ENCODE data around the gene CD7. TPM values are rescaled to one million over a fixed set of nuclear protein-coding genes. Genes with fewer than 3 reads are reported as not detected.

The CD7 gene
- total and polyA plus RNA-seq, 2 donors (not counting 1 experiment from before 2014, with no cell fraction given) = 0.67 to 1.3 TPM

DNA sequence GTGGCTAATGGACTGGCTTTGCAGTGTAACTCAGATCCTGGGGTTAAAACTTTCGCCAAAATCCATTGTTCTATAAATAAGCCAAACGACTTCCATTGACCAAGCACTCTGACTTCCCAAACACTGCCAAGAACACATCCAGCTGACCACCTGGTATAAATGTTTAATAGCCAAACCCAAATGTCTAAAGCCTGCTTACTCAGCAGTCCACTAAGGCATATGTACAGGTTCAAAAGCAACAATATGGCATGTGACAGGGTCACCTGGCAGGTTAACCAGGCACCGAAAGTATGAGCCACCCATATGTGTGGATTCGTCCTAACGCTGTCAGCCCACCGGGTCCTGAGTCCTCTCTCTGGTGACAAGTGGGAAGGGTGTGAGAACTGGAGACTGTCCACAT lies 46.0 kb downstream of the CD7 start:
- peaks cover 0 to 5% (median 0%) of the 10 kb centered on the region in 4 experiments for H3K27me3 ChIP-seq (replicated peaks in 1 of 4; ENCODE audit: control extremely low read depth in 1 of 4, control insufficient read depth in 3 of 4, insufficient read depth in 4 of 4, low read length in 3 of 4)
- Mint-ChIP-seq H3K4me1 (peaks cover 58% of the 10 kb centered on the region), H3K9me3 (ENCODE audit: insufficient read depth) (no peaks in the 10 kb centered on the region), H3K27me3 (no peaks in the 10 kb centered on the region), H3K4me3 (peak overlapping the region; percentile 86), H3K27ac (peak overlapping the region; percentile 41)
- peaks cover 70% of the 10 kb centered on the region for H4K20me1 ChIP-seq (ENCODE audit: control insufficient read depth, insufficient read depth, low read length, poor library complexity, severe bottlenecking)
- ATAC-seq (ENCODE audit: low read depth) = no peak
- H3K9ac ChIP-seq (ENCODE audit: low read length) = no peak overlapping the region
- ChIA-PET CTCF (interaction anchor here (3.1 kb wide), 1 partner anchor 28 kb away, joined by 14 read pairs; no protein-coding TSS in a partner anchor), POLR2A (no interaction called here)
- H3K27ac ChIP-seq (ENCODE audit: low read length in 2 of 2) = peak overlapping the region in 1 of 2 donors; percentile 67
- intact Hi-C loops (cut with micrococcal nuclease) = no loop called here
- H3K36me3 ChIP-seq (replicated peaks in 1 of 2; ENCODE audit: control extremely low read depth in 1 of 2, control insufficient read depth in 1 of 2, extremely low read depth in 1 of 2, insufficient read depth in 2 of 2, low read length in 1 of 2) = peaks cover 3 to 51% of the 10 kb centered on the region in 2 experiments
- H3K4me1 ChIP-seq (ENCODE audit: control insufficient read depth in 2 of 2, insufficient read depth in 2 of 2, low read length in 2 of 2) = peaks cover 30 to 59% of the 10 kb centered on the region in 2 donors
- H3K79me2 ChIP-seq (ENCODE audit: control insufficient read depth, insufficient read depth, low read length) = peaks cover 86% of the 10 kb centered on the region
- H2AFZ ChIP-seq (ENCODE audit: insufficient read depth, low read depth, low read length, poor library complexity, severe bottlenecking) = no peak overlapping the region
- TF ChIP-seq, protein P1, sequence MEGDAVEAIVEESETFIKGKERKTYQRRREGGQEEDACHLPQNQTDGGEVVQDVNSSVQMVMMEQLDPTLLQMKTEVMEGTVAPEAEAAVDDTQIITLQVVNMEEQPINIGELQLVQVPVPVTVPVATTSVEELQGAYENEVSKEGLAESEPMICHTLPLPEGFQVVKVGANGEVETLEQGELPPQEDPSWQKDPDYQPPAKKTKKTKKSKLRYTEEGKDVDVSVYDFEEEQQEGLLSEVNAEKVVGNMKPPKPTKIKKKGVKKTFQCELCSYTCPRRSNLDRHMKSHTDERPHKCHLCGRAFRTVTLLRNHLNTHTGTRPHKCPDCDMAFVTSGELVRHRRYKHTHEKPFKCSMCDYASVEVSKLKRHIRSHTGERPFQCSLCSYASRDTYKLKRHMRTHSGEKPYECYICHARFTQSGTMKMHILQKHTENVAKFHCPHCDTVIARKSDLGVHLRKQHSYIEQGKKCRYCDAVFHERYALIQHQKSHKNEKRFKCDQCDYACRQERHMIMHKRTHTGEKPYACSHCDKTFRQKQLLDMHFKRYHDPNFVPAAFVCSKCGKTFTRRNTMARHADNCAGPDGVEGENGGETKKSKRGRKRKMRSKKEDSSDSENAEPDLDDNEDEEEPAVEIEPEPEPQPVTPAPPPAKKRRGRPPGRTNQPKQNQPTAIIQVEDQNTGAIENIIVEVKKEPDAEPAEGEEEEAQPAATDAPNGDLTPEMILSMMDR (IDR thresholded peaks at IDR 0.05) = no peak
- no peak for TF ChIP-seq EZH2 (IDR thresholded peaks at IDR 0.05; ENCODE audit: borderline replicate concordance, insufficient read depth, low read depth, low read length, poor library complexity, severe bottlenecking)
- H3K4me3 ChIP-seq (ENCODE audit: control extremely low read depth in 1 of 5, extremely low read depth in 1 of 5, insufficient read depth in 1 of 5, low read depth in 2 of 5, low read length in 4 of 5) = no peak overlapping the region
- no peak for DNase-seq
- whole genome bisulfite sequencing (ENCODE audit: insufficient coverage) = 95% methylated on average over 6 of the region's 6 CpGs
- H3K4me2 ChIP-seq (replicated peaks; ENCODE audit: low read depth, low read length, poor library complexity, severe bottlenecking) = peak overlapping the region; percentile 86
- no peaks in the 10 kb centered on the region for H3K9me3 ChIP-seq (ENCODE audit: control extremely low read depth in 1 of 3, control insufficient read depth in 2 of 3, insufficient read depth in 1 of 3, low read length in 2 of 3)

DNA sequence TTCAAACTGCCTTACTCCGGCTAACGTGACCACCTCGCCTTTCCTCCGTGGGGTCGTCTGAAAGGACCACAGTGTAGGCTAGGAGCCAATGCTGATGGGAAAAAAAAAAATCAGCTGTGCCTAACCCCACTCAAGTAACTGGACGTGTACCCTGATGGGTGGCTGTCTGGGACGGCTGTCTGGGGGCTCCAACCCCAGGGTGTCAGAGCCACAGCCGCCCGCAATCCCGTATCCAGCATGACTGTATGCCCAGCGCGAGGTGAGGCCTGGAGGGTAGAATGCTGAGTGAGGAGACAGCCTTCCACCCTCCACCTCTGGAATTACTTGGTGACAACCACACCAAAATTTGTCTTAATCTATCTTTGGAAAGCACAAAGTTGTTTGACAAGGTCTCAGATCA lies 46.8 kb downstream of the CD7 start:
- no peaks in the 10 kb centered on the region for H3K27me3 Mint-ChIP-seq
- Histone ChIP-seq H2AFZ (ENCODE audit: insufficient read depth, low read depth, low read length, poor library complexity, severe bottlenecking) (no peak overlapping the region), H3K4me3 (ENCODE audit: control extremely low read depth in 1 of 5, extremely low read depth in 1 of 5, insufficient read depth in 1 of 5, low read depth in 2 of 5, low read length in 4 of 5) (no peak overlapping the region), H3K4me2 (replicated peaks; ENCODE audit: low read depth, low read length, poor library complexity, severe bottlenecking) (no peak overlapping the region), H4K20me1 (ENCODE audit: control insufficient read depth, insufficient read depth, low read length, poor library complexity, severe bottlenecking) (peaks cover 78% of the 10 kb centered on the region), H3K79me2 (ENCODE audit: control insufficient read depth, insufficient read depth, low read length) (peaks cover 94% of the 10 kb centered on the region), H3K4me1 (ENCODE audit: control insufficient read depth in 2 of 2, insufficient read depth in 2 of 2, low read length in 2 of 2) (peaks cover 30 to 59% of the 10 kb centered on the region in 2 donors), H3K9ac (ENCODE audit: low read length) (no peak overlapping the region), H3K36me3 (replicated peaks in 1 of 2; ENCODE audit: control extremely low read depth in 1 of 2, control insufficient read depth in 1 of 2, extremely low read depth in 1 of 2, insufficient read depth in 2 of 2, low read length in 1 of 2) (peaks cover 3 to 59% of the 10 kb centered on the region in 2 experiments), H3K27me3 (replicated peaks in 1 of 4; ENCODE audit: control extremely low read depth in 1 of 4, control insufficient read depth in 3 of 4, insufficient read depth in 4 of 4, low read length in 3 of 4) (peaks cover 0 to 5% (median 0%) of the 10 kb centered on the region in 4 experiments), H3K27ac (ENCODE audit: low read length in 2 of 2) (peak overlapping the region in 1 of 2 donors; percentile 67), H3K9me3 (ENCODE audit: control extremely low read depth in 1 of 3, control insufficient read depth in 2 of 3, insufficient read depth in 1 of 3, low read length in 2 of 3) (no peaks in the 10 kb centered on the region)
- H3K9me3 Mint-ChIP-seq (ENCODE audit: insufficient read depth) = no peaks in the 10 kb centered on the region
- CTCF ChIA-PET = interaction anchor here (3.1 kb wide), 1 partner anchor 29 kb away, joined by 14 read pairs; no protein-coding TSS in a partner anchor
- WGBS (ENCODE audit: insufficient coverage) = 100% methylated on average over 6 of the region's 12 CpGs
- peaks cover 65% of the 10 kb centered on the region for H3K4me1 Mint-ChIP-seq
- TF ChIP-seq EZH2 (IDR thresholded peaks at IDR 0.05; ENCODE audit: borderline replicate concordance, insufficient read depth, low read depth, low read length, poor library complexity, severe bottlenecking) = no peak
- TF ChIP-seq, protein P1 (IDR thresholded peaks at IDR 0.05) = no peak
- POLR2A ChIA-PET = interaction anchor here (1.0 kb wide), 1 partner anchor 164 kb away, joined by 3 read pairs; no protein-coding TSS in a partner anchor
- peak overlapping the region; percentile 73 for H3K27ac Mint-ChIP-seq
- H3K4me3 Mint-ChIP-seq = peak overlapping the region; percentile 66
- ATAC-seq (ENCODE audit: low read depth) (no peak), DNase-seq (no peak)
- intact Hi-C loops (cut with micrococcal nuclease) = no loop called here
